HEK293T (cell line): ENCODE results near the gene UNC5B.

ENCODE experiments used
- BHLHE40 ChIP-seq: fragments of 450-650 bp; IDR thresholded peaks from 2 replicates; pipeline ENCODE4 v1.6.1; 2016; ENCODE audit warnings: mild to moderate bottlenecking, moderate library complexity, borderline replicate concordance
- ELF4 ChIP-seq: fragments of 450-650 bp; IDR thresholded peaks from 2 replicates; pipeline ENCODE4 v1.6.1; 2017; ENCODE audit warnings: antibody characterized with exemption
- FOXM1 ChIP-seq: fragments of 450-650 bp; IDR thresholded peaks from 2 replicates; pipeline ENCODE4 v1.6.1; 2017; ENCODE audit warnings: mild to moderate bottlenecking, borderline replicate concordance
- LEF1 ChIP-seq: fragments of 450-650 bp; IDR thresholded peaks from 2 replicates; pipeline ENCODE4 v1.6.1; 2017; ENCODE audit warnings: mild to moderate bottlenecking, borderline replicate concordance
- SP1 ChIP-seq: fragments of 450-650 bp; IDR thresholded peaks from 2 replicates; pipeline ENCODE4 v1.6.1; 2017
- SUZ12 ChIP-seq: fragments of 450-650 bp; IDR thresholded peaks from 2 replicates; pipeline ENCODE4 v1.6.1; 2016; ENCODE audit warnings: mild to moderate bottlenecking
- TF ChIP-seq, protein P1 (sequence below): fragments of 450-650 bp; IDR thresholded peaks from 2 replicates; pipeline ENCODE4 v1.6.1; 2016

DNA sequence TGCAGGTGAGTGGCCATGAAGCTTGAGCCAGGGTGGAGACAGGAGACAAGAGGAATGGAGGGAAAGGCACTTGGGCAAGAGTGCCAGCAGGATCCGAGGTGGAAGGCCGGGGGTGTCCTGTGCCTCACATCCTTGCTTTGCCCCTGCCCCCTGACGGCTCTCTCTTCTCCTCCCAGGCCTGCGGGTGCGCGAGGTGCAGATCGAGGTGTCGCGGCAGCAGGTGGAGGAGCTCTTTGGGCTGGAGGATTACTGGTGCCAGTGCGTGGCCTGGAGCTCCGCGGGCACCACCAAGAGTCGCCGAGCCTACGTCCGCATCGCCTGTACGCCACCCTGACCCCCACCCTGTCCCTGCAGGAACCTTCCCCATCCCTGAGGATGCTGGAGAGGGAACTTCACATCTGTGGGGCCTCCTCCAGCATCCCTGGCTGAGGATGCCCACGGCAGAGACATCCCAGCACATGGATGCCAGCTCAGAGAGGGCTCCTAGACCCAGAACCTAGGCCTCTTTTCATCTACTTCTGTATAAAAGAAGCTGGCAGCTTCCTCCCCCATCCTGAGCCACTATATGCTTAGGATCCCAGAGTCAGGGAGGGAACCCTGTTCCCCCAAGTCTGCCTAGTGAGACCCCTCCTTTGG, 72.3 kb downstream of the UNC5B start:
- no peak for TF ChIP-seq LEF1
- no peak for TF ChIP-seq BHLHE40
- TF ChIP-seq, protein P1, sequence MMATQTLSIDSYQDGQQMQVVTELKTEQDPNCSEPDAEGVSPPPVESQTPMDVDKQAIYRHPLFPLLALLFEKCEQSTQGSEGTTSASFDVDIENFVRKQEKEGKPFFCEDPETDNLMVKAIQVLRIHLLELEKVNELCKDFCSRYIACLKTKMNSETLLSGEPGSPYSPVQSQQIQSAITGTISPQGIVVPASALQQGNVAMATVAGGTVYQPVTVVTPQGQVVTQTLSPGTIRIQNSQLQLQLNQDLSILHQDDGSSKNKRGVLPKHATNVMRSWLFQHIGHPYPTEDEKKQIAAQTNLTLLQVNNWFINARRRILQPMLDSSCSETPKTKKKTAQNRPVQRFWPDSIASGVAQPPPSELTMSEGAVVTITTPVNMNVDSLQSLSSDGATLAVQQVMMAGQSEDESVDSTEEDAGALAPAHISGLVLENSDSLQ, result no peak
- TF ChIP-seq SP1, result no peak
- TF ChIP-seq FOXM1, result no peak
- no peak for TF ChIP-seq SUZ12
- TF ChIP-seq ELF4, result no peak
